ENCODE data around the gene PRDM16.

The PRDM16 gene

DNA sequence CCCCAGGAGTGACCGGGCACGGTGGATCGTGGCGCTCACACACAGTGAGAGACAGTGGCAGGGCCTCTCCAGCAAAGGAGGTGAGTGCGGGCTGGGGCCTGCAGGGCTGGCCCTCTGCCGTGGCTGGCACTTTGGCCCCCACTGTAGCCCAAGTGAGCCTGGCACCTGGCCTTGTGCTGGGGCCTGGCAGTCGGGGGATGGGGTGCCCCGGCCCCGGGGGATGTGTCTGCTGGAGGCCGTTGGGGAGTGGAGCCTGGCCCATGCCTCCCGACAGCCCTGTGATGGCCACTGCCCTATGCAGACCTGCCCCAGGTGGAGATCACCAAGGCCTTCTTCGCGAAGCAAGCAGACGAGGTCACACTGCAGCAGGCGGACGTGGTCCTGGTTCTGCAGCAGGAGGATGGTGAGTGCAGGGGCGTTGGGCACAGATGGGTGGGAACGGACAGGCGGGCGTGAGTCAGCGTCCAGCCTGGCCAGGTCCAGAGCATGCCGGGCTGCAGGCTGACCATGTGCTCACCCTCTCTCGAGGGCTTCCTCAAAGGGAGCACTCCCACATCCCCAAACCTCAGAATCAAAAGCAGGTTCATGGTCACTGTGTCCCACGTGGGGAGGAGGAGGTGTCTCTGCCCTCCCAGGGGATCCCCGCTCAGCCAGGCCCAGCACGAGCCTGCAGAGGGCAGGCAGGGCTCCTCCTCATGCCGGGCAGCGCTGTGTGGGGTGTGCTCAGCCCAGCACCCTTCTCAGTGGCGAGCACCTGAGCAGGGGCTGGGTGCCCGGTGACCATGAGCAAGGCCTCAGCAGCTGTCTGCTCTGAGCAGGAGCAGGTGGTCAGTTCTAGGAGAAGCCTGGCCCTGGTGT lies 410.7 kb downstream of the PRDM16 start:
- Histone ChIP-seq H3K9me3 (no peaks in the 10 kb centered on the region), H3K9ac (no peak overlapping the region), H3K4me1 (peaks cover 48% of the 10 kb centered on the region), H3K27me3 (peaks cover 25% of the 10 kb centered on the region), H3K4me3 (no peak overlapping the region), H4K20me1 (peaks cover 47% of the 10 kb centered on the region), H3K27ac (no peak overlapping the region), H3K4me2 (peak overlapping the region; percentile 71), H3K36me3 (no peaks in the 10 kb centered on the region)
- TF ChIP-seq Cebpa-rat (IDR thresholded peaks at IDR 0.05) = no peak

DNA sequence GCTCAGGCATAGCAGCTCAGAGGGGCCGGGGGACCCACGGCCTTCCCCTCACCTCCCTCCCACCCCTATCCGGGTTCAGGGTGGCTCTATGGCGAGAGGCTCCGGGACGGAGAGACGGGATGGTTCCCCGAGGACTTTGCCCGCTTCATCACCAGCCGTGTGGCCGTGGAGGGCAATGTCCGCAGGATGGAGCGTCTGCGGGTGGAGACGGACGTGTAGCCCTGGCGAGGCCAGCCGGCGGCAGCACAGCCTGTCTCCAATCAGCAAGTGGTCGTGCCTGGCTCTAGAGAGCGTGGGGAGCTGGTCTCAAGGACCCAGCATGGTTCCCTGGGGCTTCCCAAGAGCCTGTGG lies 411.3 kb downstream of the PRDM16 start:
- peaks cover 53% of the 10 kb centered on the region for H4K20me1 ChIP-seq
- peaks cover 25% of the 10 kb centered on the region for H3K27me3 ChIP-seq
- H3K9me3 ChIP-seq = no peaks in the 10 kb centered on the region
- no peak overlapping the region for H3K4me3 ChIP-seq
- no peak for TF ChIP-seq Cebpa-rat (IDR thresholded peaks at IDR 0.05)
- H3K36me3 ChIP-seq = no peaks in the 10 kb centered on the region
- peak overlapping the region; percentile 71 for H3K4me2 ChIP-seq
- H3K4me1 ChIP-seq = peaks cover 48% of the 10 kb centered on the region
- no peak overlapping the region for H3K9ac ChIP-seq
- no peak overlapping the region for H3K27ac ChIP-seq

GRCh38 chr1:3481046-3481445 lies 412.0 kb downstream of the PRDM16 start:
- Histone ChIP-seq H3K4me2 (peak overlapping the region; percentile 71), H3K9me3 (no peaks in the 10 kb centered on the region), H3K9ac (no peak overlapping the region), H3K27me3 (peaks cover 25% of the 10 kb centered on the region), H3K27ac (no peak overlapping the region), H4K20me1 (peaks cover 53% of the 10 kb centered on the region), H3K36me3 (no peaks in the 10 kb centered on the region), H3K4me3 (no peak overlapping the region), H3K4me1 (peaks cover 48% of the 10 kb centered on the region)
- no peak for TF ChIP-seq Cebpa-rat (IDR thresholded peaks at IDR 0.05)

DNA sequence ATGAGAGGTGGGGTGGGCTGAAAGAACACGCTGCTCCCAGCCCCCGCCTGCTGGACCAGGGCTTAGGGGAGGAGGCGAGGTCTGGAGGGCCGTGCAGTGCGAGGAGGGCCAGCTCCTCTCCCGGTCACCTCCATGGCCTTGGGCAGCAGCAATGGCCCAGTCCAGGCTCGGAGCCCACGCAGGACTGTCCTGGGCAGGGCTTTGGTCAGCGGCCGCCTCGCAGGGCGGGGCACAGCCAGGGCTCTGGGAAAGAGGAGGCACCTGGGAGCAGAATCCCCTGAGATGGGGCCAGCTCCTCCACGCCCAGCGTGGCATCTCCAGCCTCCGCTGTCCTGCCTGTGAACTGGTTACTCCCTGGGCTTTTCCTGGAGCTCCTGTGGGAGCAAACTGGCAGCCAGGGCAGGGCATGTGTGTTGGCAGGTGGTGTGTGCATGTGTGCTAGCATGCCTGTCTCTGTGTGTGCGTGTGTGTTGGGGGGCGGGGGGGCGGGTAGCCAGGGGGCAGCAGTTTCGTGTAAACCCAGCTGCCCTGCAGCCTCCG lies 412.9 kb downstream of the PRDM16 start:
- Histone ChIP-seq H3K4me3 (no peak overlapping the region), H3K36me3 (no peaks in the 10 kb centered on the region), H4K20me1 (peaks cover 53% of the 10 kb centered on the region), H3K4me1 (peaks cover 48% of the 10 kb centered on the region), H3K9me3 (no peaks in the 10 kb centered on the region), H3K9ac (no peak overlapping the region), H3K27me3 (peaks cover 25% of the 10 kb centered on the region), H3K27ac (no peak overlapping the region), H3K4me2 (no peak overlapping the region)
- no peak for TF ChIP-seq Cebpa-rat (IDR thresholded peaks at IDR 0.05)

DNA sequence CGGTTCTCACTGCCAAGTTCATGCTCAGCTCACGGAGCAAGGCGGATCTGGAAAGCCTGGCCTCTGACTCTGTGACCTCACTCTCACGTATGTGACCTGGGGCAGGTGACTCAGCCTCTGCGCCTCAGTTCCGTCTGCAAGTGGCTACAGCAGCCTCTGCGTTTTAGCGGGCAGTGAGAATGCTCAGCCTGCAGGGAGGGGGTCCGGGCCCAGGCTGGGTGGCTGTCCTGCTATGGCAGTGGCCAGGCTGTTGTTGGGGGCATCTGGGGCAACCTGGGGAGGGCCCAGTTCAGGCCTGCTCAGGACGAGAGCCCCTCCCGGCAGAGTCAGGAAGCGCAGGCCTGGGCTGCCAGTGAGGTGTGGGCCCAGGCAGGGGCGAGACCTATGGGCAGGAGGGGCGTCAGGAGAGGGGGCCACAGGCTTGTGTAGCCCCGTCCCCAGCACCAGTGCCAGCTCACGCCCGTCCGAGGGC lies 413.4 kb downstream of the PRDM16 start:
- H3K9me3 ChIP-seq = no peaks in the 10 kb centered on the region
- H3K27me3 ChIP-seq = peaks cover 23% of the 10 kb centered on the region
- H3K4me1 ChIP-seq = peaks cover 46% of the 10 kb centered on the region
- TF ChIP-seq Cebpa-rat (IDR thresholded peaks at IDR 0.05) = no peak
- H4K20me1 ChIP-seq = peaks cover 53% of the 10 kb centered on the region
- H3K4me3 ChIP-seq = no peak overlapping the region
- H3K27ac ChIP-seq = no peak overlapping the region
- H3K4me2 ChIP-seq = no peak overlapping the region
- H3K36me3 ChIP-seq = no peaks in the 10 kb centered on the region
- H3K9ac ChIP-seq = no peak overlapping the region

GRCh38 chr1:3483380-3483779 lies 414.4 kb downstream of the PRDM16 start:
- Histone ChIP-seq H3K27ac (no peak overlapping the region), H3K9me3 (peaks cover 5% of the 10 kb centered on the region), H3K36me3 (peaks cover 5% of the 10 kb centered on the region), H3K9ac (no peak overlapping the region), H3K4me1 (peaks cover 36% of the 10 kb centered on the region), H3K4me3 (no peak overlapping the region), H3K27me3 (peaks cover 13% of the 10 kb centered on the region), H3K4me2 (no peak overlapping the region), H4K20me1 (peaks cover 53% of the 10 kb centered on the region)
- TF ChIP-seq Cebpa-rat (IDR thresholded peaks at IDR 0.05) = no peak

DNA sequence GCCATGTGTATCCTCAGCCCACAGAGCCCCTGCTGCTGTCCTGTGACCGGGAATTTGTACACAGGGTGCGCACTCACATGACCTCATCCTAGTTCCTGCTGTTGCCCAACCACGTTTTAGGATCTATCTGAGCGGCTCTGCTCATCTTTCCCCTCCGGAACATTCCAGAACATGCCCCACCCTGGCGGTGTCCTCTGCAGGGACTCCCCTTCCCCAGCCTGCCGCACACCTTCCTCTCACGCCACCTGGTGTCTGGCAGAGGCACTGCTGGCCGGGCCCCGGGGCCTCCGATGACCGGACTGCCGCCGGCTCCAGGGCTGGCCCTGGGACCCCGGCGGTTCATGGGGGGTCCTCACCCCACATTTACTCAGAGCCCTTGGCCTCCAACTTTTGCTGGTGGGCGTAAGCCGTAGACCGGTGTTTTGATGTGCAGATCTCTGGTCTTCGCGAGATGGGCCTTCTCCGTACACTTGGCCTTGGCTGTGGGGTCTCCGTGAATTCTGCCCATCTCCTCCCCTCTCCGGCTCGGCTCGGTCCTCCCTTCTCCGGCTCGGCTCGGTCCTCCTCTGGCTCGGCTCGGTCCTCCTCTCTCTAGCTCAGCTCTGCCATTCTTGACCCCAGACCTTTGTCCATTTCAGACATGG lies 414.9 kb downstream of the PRDM16 start:
- H3K27ac ChIP-seq = no peak overlapping the region
- no peak for TF ChIP-seq Cebpa-rat (IDR thresholded peaks at IDR 0.05)

DNA sequence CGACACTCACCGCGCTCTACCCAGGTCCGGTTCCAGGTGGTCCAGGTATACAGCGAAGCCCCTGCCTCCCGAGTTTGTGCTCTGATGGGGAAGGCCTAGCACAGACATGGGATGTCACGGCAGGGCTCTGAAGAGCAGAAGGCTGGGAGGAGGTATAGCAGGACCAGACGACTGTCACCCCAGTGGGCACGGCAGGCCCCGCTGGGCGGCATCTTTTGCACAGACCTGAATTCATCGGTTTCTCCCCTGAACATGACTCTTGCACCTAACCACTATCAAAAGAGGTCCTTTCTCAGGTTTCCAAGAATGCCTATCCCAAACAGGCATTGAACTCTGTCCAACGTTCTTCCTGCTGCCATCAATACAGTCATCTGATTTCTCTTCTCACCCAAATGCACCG lies 416.0 kb downstream of the PRDM16 start:
- no peak overlapping the region for H3K4me2 ChIP-seq
- peaks cover 20% of the 10 kb centered on the region for H3K4me1 ChIP-seq
- peaks cover 19% of the 10 kb centered on the region for H3K9me3 ChIP-seq
- peaks cover 21% of the 10 kb centered on the region for H3K36me3 ChIP-seq
- no peak for TF ChIP-seq Cebpa-rat (IDR thresholded peaks at IDR 0.05)
- H3K9ac ChIP-seq = no peak overlapping the region
- peaks cover 7% of the 10 kb centered on the region; the same call in 1 of the 2 replicates for H3K27me3 ChIP-seq
- H3K27ac ChIP-seq = no peak overlapping the region
- no peak overlapping the region for H3K4me3 ChIP-seq
- peaks cover 42% of the 10 kb centered on the region for H4K20me1 ChIP-seq

More for the DNA sequence above, 414.9 kb downstream of the PRDM16 start:
- H3K27me3 ChIP-seq = peaks cover 12% of the 10 kb centered on the region; the same call in 1 of the 2 replicates
- peaks cover 31% of the 10 kb centered on the region for H3K4me1 ChIP-seq
- H3K9me3 ChIP-seq = peaks cover 10% of the 10 kb centered on the region
- no peak overlapping the region for H3K4me2 ChIP-seq
- H3K9ac ChIP-seq = no peak overlapping the region
- H4K20me1 ChIP-seq = peaks cover 52% of the 10 kb centered on the region
- peaks cover 10% of the 10 kb centered on the region for H3K36me3 ChIP-seq
- no peak overlapping the region for H3K4me3 ChIP-seq

Data from BLaER1 (cell line).